ENCODE results near the gene GLB1L2. TPM values are rescaled to one million over a fixed set of nuclear protein-coding genes. Genes with fewer than 3 reads are reported as not detected.

GLB1L2 gene
- total and polyA plus RNA-seq, 10 donors = 0.29 to 1.5 (median 0.51) TPM; not detected in 1

DNA sequence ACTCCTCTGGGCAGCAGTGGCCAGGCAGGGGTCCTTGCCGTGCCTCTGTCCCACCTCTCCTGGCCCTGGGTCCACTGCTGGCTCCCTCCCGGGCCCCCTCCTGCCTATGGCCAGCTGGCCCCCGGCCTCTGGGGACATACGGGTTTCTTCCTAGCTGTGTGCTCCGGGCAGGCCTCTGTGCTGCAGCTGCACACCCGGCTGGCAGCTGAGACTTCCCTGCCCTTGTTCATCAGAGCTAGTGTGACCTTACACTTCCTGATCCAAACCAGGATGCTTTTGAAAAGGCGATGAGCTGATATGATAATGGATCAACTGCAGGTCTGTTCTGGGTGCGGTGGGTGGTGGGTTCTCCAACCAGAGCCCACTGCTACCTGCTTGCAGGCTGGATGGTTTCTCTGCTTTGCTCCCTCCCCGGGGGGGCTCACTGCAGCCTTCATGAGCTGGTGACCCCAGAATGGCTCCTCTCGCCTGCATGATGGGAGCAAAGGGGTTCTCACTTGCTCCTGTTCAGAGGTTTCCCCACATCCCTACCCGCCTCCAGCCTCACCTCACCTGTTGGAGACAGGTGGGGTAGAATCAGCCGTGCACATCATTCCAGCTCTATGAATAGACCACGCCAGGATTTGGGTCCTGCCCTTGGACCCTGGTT lies 67.0 kb downstream of the GLB1L2 start:
- Histone ChIP-seq H3K4me3 (no peak overlapping the region), H3K9me3 (no peaks in the 10 kb centered on the region), H3K36me3 (no peaks in the 10 kb centered on the region), H3K27ac (no peak overlapping the region), H3K27me3 (replicated peaks in 1 of 7) (peaks cover 0 to 54% (median 0%) of the 10 kb centered on the region in 7 donors), H3K4me1 (no peaks in the 10 kb centered on the region)
- no peak for DNase-seq
- 60 to 70% (median 68%) methylated on average over 11 to 13 of the region's 13 CpGs for WGBS, 5 donors
- intact Hi-C loops (cut with DNase I; ENCODE audit: low total_unique reads) = no loop called here
- no peak for TF ChIP-seq POLR2AphosphoS5 (IDR thresholded peaks at IDR 0.05)
- TF ChIP-seq POLR2A (IDR thresholded peaks at IDR 0.05) = no peak
- TF ChIP-seq, protein P1, sequence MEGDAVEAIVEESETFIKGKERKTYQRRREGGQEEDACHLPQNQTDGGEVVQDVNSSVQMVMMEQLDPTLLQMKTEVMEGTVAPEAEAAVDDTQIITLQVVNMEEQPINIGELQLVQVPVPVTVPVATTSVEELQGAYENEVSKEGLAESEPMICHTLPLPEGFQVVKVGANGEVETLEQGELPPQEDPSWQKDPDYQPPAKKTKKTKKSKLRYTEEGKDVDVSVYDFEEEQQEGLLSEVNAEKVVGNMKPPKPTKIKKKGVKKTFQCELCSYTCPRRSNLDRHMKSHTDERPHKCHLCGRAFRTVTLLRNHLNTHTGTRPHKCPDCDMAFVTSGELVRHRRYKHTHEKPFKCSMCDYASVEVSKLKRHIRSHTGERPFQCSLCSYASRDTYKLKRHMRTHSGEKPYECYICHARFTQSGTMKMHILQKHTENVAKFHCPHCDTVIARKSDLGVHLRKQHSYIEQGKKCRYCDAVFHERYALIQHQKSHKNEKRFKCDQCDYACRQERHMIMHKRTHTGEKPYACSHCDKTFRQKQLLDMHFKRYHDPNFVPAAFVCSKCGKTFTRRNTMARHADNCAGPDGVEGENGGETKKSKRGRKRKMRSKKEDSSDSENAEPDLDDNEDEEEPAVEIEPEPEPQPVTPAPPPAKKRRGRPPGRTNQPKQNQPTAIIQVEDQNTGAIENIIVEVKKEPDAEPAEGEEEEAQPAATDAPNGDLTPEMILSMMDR (IDR thresholded peaks at IDR 0.05 in 8 of 11, conservative IDR thresholded peaks at IDR 0.05 in 3 of 11) = no peak

DNA sequence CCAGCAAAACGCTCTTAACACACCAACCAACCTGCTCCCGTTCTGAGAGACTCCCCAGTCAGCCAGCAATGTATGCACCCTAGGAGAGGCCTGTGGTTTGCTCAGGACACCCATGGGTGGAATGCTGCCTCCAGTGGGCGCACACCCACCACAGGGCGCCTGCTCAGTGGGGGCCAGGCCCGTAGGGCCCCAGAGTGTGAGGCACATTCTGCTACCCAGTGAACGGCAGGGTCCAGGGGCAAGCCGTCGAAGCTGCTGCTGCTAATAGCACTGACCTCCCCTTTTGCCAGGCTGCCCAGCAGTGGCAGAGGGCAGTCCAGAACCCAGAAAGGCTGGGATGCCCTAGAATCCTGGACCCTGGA lies 67.5 kb downstream of the GLB1L2 start:
- no peak for TF ChIP-seq POLR2A (IDR thresholded peaks at IDR 0.05)
- TF ChIP-seq POLR2AphosphoS5 (IDR thresholded peaks at IDR 0.05) = no peak
- TF ChIP-seq, protein P1 (IDR thresholded peaks at IDR 0.05 in 8 of 11, conservative IDR thresholded peaks at IDR 0.05 in 3 of 11) = no peak
- Histone ChIP-seq H3K4me1 (no peaks in the 10 kb centered on the region), H3K27ac (no peak overlapping the region), H3K36me3 (no peaks in the 10 kb centered on the region), H3K4me3 (no peak overlapping the region), H3K27me3 (replicated peaks in 1 of 7) (peaks cover 0 to 49% (median 0%) of the 10 kb centered on the region in 7 donors), H3K9me3 (no peaks in the 10 kb centered on the region)
- intact Hi-C loops (cut with DNase I; ENCODE audit: low total_unique reads) = no loop called here
- no peak for DNase-seq
- WGBS, 5 donors = 77 to 88% (median 83%) methylated on average over 2 to 8 of the region's 8 CpGs

DNA sequence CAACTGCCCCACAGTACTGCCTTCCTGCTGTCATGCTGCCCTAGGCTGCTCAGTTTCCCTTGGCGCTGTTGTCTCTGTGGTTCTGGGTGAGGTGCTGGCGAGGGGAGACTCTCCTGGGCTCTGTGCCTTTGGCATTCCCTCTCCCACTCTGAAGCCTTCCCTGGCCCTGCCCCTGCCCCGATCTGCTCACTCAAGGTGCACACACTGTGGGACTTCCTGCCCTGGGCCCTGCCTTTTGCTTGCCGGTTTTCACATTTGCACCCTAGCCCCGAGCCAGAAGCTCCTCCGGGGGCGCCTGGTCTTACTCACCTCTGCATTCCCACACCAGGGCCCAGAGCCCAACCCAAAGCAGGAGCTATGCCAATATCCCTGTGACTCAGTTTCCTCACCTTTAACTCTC lies 68.2 kb downstream of the GLB1L2 start:
- Histone ChIP-seq H3K4me1 (no peaks in the 10 kb centered on the region), H3K27me3 (replicated peaks in 1 of 7) (peaks cover 0 to 53% (median 0%) of the 10 kb centered on the region in 7 donors), H3K36me3 (no peaks in the 10 kb centered on the region), H3K9me3 (no peaks in the 10 kb centered on the region), H3K27ac (no peak overlapping the region), H3K4me3 (no peak overlapping the region)
- intact Hi-C loops (cut with DNase I; ENCODE audit: low total_unique reads) = no loop called here
- TF ChIP-seq, protein P1 (IDR thresholded peaks at IDR 0.05 in 8 of 11, conservative IDR thresholded peaks at IDR 0.05 in 3 of 11) = no peak
- TF ChIP-seq POLR2AphosphoS5 (IDR thresholded peaks at IDR 0.05) = no peak
- no peak for TF ChIP-seq POLR2A (IDR thresholded peaks at IDR 0.05)
- DNase-seq = no peak
- WGBS, 5 donors = 79 to 84% (median 81%) methylated on average over 7 of the region's 7 CpGs

DNA sequence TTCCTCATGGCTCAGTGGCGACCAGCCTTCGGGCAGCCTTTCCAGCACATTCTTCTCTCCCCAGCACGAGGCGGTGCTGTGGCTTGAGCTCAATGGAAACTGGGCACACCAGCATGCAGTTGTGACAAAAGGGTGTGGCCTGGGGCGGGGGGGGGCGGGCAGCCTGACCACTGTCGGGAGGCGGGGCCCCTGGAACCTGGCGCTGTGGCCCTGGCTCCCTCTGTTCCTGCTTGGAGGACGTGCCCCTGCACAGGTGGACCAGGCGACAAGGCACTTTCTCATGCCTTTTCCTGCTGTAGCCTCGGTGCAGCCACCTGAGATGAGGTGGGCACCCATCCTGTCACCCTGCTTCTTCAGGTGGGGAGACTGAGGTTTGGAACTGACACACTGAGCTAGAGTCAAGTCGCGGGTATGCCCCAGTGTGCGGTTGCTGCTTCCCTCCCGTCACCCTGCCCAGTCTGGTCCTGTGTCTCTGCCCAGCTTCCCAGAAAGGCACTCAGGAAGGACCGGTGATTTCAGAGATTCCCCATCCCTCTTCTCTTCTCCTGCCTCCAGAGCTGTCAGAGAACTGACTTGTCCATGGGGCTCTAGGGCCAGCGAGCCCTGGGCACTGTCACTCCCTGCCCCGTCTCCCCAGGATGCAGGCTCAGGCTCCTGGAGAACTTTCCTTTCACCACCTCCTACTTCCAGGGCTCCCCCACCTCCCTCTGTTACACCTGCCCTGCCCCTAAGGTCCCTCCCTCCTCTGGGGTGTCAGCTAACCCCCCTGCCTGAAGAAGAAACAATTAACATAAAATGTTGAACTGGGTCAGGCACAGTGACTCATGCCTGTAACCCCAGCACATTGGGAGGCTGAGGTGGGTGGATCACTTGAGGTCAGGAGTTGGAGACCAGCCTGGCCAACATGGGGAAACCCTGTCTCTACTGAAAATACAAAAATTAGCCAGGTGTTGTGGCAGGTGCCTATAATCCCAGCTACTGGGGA lies 70.3 kb downstream of the GLB1L2 start:
- Histone ChIP-seq H3K27ac (no peak overlapping the region), H3K9me3 (no peaks in the 10 kb centered on the region), H3K4me1 (no peaks in the 10 kb centered on the region), H3K36me3 (no peaks in the 10 kb centered on the region), H3K27me3 (replicated peaks in 1 of 7) (peaks cover 0 to 68% (median 6%) of the 10 kb centered on the region in 7 donors), H3K4me3 (no peak overlapping the region)
- no peak for TF ChIP-seq POLR2A (IDR thresholded peaks at IDR 0.05)
- TF ChIP-seq POLR2AphosphoS5 (IDR thresholded peaks at IDR 0.05) = no peak
- TF ChIP-seq, protein P1 (IDR thresholded peaks at IDR 0.05 in 8 of 11, conservative IDR thresholded peaks at IDR 0.05 in 3 of 11) = no peak
- 61 to 73% (median 70%) methylated on average over 17 to 19 of the region's 19 CpGs for WGBS, 5 donors
- intact Hi-C loops (cut with DNase I; ENCODE audit: low total_unique reads) = no loop called here
- peak; percentile 64 for DNase-seq

Measured in spleen (tissue), 11 donors.